Ishikawa (cell line): ENCODE measurements around the gene IL15RA.

Experiments
- CEBPB ChIP-seq: IDR thresholded peaks from 2 replicates; pipeline ENCODE4 v1.6.1; 2012
- EGR1 ChIP-seq: IDR thresholded peaks from 2 replicates; pipeline ENCODE4 v1.6.1; 2012
- EP300 ChIP-seq: IDR thresholded peaks from 2 replicates; pipeline ENCODE4 v1.6.1; 2012; ENCODE audit warnings: borderline replicate concordance

DNA sequence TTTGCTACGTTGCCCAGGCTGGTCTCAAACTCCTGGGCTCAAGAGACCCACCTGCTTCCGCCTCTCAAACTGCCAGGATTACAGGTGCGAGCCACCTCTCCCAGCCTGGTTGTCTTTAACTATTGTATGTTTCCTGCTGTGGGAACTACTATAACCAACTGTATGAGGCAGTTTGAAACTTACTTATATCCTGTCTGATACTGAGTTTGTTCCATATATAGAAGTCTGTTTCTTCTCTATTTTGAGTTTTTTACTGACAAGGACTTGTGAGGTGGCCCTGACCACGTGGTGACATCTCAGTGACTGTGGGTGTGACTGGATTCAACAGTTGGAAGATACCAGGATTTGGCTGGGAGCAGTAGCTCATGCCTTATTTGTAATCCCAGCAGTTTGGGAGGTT, 73.1 kb downstream of the IL15RA start:
- TF ChIP-seq CEBPB (no peak), EGR1 (no peak), EP300 (no peak)
